ENCODE measurements around the gene ABTB2. TPM values are rescaled to one million over a fixed set of nuclear protein-coding genes. Genes with fewer than 3 reads are reported as not detected.

ABTB2 gene
- total RNA-seq, 2 donors from 2014 or later, result 2.1 to 4.3 TPM

GRCh38 chr11:34345991-34346480, 11.8 kb downstream of the ABTB2 start:
- H3K36me3 ChIP-seq (replicated peaks in 1 of 2; ENCODE audit: insufficient read depth in 1 of 2, low read depth in 2 of 2), result no peaks in the 10 kb centered on the region
- ATAC-seq (no peak), DNase-seq (no peak)
- intact Hi-C loops (cut with DNase I), result no loop called here
- H3K4me3 ChIP-seq, result no peak overlapping the region
- no peaks in the 10 kb centered on the region for H3K27me3 ChIP-seq
- TF ChIP-seq CTCF (IDR thresholded peaks at IDR 0.05) (no peak), POLR2A (IDR thresholded peaks at IDR 0.05) (no peak)
- H3K4me1 ChIP-seq, result peaks cover 24% of the 10 kb centered on the region
- peak overlapping the region in 1 of 4 donors; percentile 47 for H3K27ac ChIP-seq
- 78 to 86% methylated on average over 8 of the region's 8 CpGs for WGBS, 2 donors
- no peaks in the 10 kb centered on the region for H3K9me3 ChIP-seq

GRCh38 chr11:34345540-34345876, 12.3 kb downstream of the ABTB2 start:
- no peaks in the 10 kb centered on the region for H3K27me3 ChIP-seq
- no peaks in the 10 kb centered on the region for H3K9me3 ChIP-seq
- ATAC-seq (no peak), DNase-seq (no peak)
- TF ChIP-seq CTCF (IDR thresholded peaks at IDR 0.05), result no peak
- no peak for TF ChIP-seq POLR2A (IDR thresholded peaks at IDR 0.05)
- no peaks in the 10 kb centered on the region for H3K36me3 ChIP-seq (replicated peaks in 1 of 2; ENCODE audit: insufficient read depth in 1 of 2, low read depth in 2 of 2)
- H3K27ac ChIP-seq, result peak overlapping the region in 1 of 4 donors; percentile 47
- H3K4me3 ChIP-seq, result no peak overlapping the region
- intact Hi-C loops (cut with DNase I), result no loop called here
- 88 to 89% methylated on average over 3 of the region's 3 CpGs for WGBS, 2 donors
- H3K4me1 ChIP-seq, result peaks cover 24% of the 10 kb centered on the region

- Histone ChIP-seq H3K27me3 (no peaks in the 10 kb centered on the region), H3K4me1 (peaks cover 24% of the 10 kb centered on the region), H3K27ac (peak overlapping the region in 1 of 4 donors; percentile 47), H3K4me3 (no peak overlapping the region), H3K9me3 (no peaks in the 10 kb centered on the region), H3K36me3 (replicated peaks in 1 of 2; ENCODE audit: insufficient read depth in 1 of 2, low read depth in 2 of 2) (no peaks in the 10 kb centered on the region)
- WGBS, 2 donors, result 52 to 61% methylated on average over 8 of the region's 8 CpGs
- DNase-seq (peak; percentile 29 to 60 (median 42)), ATAC-seq (peak; percentile 71)
- TF ChIP-seq CTCF (IDR thresholded peaks at IDR 0.05) (no peak), POLR2A (IDR thresholded peaks at IDR 0.05) (no peak)
- intact Hi-C loops (cut with DNase I), result no loop called here
Observed at GRCh38 chr11:34344768-34345539, 12.9 kb downstream of the ABTB2 start.

GRCh38 chr11:34344410-34344767, 13.4 kb downstream of the ABTB2 start:
- peak overlapping the region in 1 of 4 donors; percentile 47 for H3K27ac ChIP-seq
- no peaks in the 10 kb centered on the region for H3K27me3 ChIP-seq
- intact Hi-C loops (cut with DNase I), result no loop called here
- WGBS, 2 donors, result 59 to 71% methylated on average over 6 of the region's 6 CpGs
- H3K9me3 ChIP-seq, result no peaks in the 10 kb centered on the region
- H3K36me3 ChIP-seq (replicated peaks in 1 of 2; ENCODE audit: insufficient read depth in 1 of 2, low read depth in 2 of 2), result no peaks in the 10 kb centered on the region
- ATAC-seq, result no peak
- H3K4me3 ChIP-seq, result no peak overlapping the region
- peak in 1 of 4 donors; percentile 32 for DNase-seq
- no peak for TF ChIP-seq POLR2A (IDR thresholded peaks at IDR 0.05)
- no peak for TF ChIP-seq CTCF (IDR thresholded peaks at IDR 0.05)
- H3K4me1 ChIP-seq, result peaks cover 24% of the 10 kb centered on the region

- no peaks in the 10 kb centered on the region for H3K9me3 ChIP-seq
- TF ChIP-seq POLR2A (IDR thresholded peaks at IDR 0.05) (no peak), CTCF (IDR thresholded peaks at IDR 0.05) (no peak)
- intact Hi-C loops (cut with DNase I), result no loop called here
- no peaks in the 10 kb centered on the region for H3K27me3 ChIP-seq
- no peaks in the 10 kb centered on the region for H3K36me3 ChIP-seq (replicated peaks in 1 of 2; ENCODE audit: insufficient read depth in 1 of 2, low read depth in 2 of 2)
- H3K4me3 ChIP-seq, result no peak overlapping the region
- peaks cover 24% of the 10 kb centered on the region for H3K4me1 ChIP-seq
- H3K27ac ChIP-seq, result no peak overlapping the region
- WGBS, 2 donors, result 84 to 93% methylated on average over 5 to 6 of the region's 6 CpGs
- DNase-seq, result no peak
- ATAC-seq, result no peak
Observed at GRCh38 chr11:34343686-34344085, 14.1 kb downstream of the ABTB2 start.

All from body of pancreas (tissue), 4 donors.